Esophagus muscularis mucosa (tissue), 4 donors: Measurements from ENCODE around the gene NID2. TPM values are rescaled to one million over a fixed set of nuclear protein-coding genes. Genes with fewer than 3 reads are reported as not detected.

ENCODE experiments used
- DNase-seq: peaks from one replicate; pipeline ENCODE4 v3.0.0-alpha.2; 2017; ENCODE audit errors: extremely low spot score
- H3K27ac ChIP-seq, 4 donors: fragments of 200-600 bp; sonication (generic); replicated peaks in 1 of 4; 1 replicate in 3 of 4; 2 replicates in 1 of 4; pipeline ENCODE4 v1.5.1; 2016 to 2019; ENCODE audit warnings: mild to moderate bottlenecking in 1 of 4
- H3K27me3 ChIP-seq, 4 donors: fragments of 200-600 bp; sonication (generic); one replicate each; pipeline versions ENCODE4 v1.5.1 to v1.6.0; 2016 to 2019
- H3K36me3 ChIP-seq, 4 donors: fragments of 200-600 bp; sonication (generic); one replicate each; pipeline ENCODE4 v1.5.1; 2016 to 2019
- H3K4me1 ChIP-seq, 4 donors: fragments of 200-600 bp; sonication (generic); one replicate each; pipeline ENCODE4 v1.5.1; 2016 to 2019
- H3K4me3 ChIP-seq, 4 donors: fragments of 200-600 bp; sonication (generic); 1 replicate in 2 of 4; 2 replicates in 2 of 4; pipeline ENCODE4 v1.5.1; 2016 to 2019; ENCODE audit warnings: mild to moderate bottlenecking in 4 of 4, moderate library complexity in 1 of 4
- H3K9me3 ChIP-seq, 4 donors: fragments of 200-600 bp; sonication (generic); 1 replicate in 3 of 4; 2 replicates in 1 of 4; pipeline ENCODE4 v1.5.1; 2016 to 2019
- CTCF ChIP-seq, 3 experiments: fragments of 200-600 bp in 2 of 3; fragments of 450-650 bp in 1 of 3; sonication (generic) in 2 of 3; IDR thresholded peaks; one replicate each; pipeline ENCODE4 v1.5.1; 2017 to 2019; ENCODE audit warnings: antibody characterized with exemption in 3 of 3, mild to moderate bottlenecking in 2 of 3, moderate library complexity in 1 of 3
- EP300 ChIP-seq: sonication (generic); formaldehyde crosslinking; IDR thresholded peaks from one replicate; pipeline ENCODE4 v1.6.1; 2017; ENCODE audit warnings: antibody characterized with exemption
- POLR2A ChIP-seq: fragments of 450-650 bp; IDR thresholded peaks from one replicate; pipeline ENCODE4 v1.6.1; 2017; ENCODE audit warnings: antibody characterized with exemption, moderate library complexity, mild to moderate bottlenecking, low read depth
- POLR2AphosphoS5 ChIP-seq, 2 donors: sonication (generic); formaldehyde crosslinking; IDR thresholded peaks; one replicate each; pipeline ENCODE4 v1.6.1; 2017; ENCODE audit warnings: antibody characterized with exemption in 2 of 2
- WGBS: methylation state at CpG from one replicate; pipeline ENCODE4 v1.1.5; 2018; 5-methylcytosine and 5-hydroxymethylcytosine counted together
- intact Hi-C: fragments of 100-400 bp; cut with DNase I; formaldehyde crosslinking; loops from one replicate; pipeline ENCODE4 v1.15.1; 2023
- total RNA-seq, 4 donors: library from RNA; depleted of rRNA; stranded (reverse); fragments of >200 nt; gene quantifications; one replicate each; pipeline versions ENCODE4 v1.1.0 to v1.2.1, GENCODE V29; 2016

NID2 gene
- total RNA-seq, 4 donors from 2014 or later: 40.4 to 77.2 (median 57.5) TPM

GRCh38 chr14:52071675-52072074, 2.8 kb upstream of the NID2 start:
- TF ChIP-seq POLR2AphosphoS5 (IDR thresholded peaks at IDR 0.05) (peak in 1 of 2 donors; percentile 15), EP300 (no peak), CTCF (IDR thresholded peaks at IDR 0.05) (peak; percentile 38 to 46 (median 46)), POLR2A (no peak)

GRCh38 chr14:52070051-52070431, 1.2 kb upstream of the NID2 start:
- Histone ChIP-seq H3K9me3 (no peaks in the 10 kb centered on the region), H3K27ac (peak overlapping the region; percentile 91 to 95 (median 93)), H3K36me3 (no peaks in the 10 kb centered on the region), H3K27me3 (no peaks in the 10 kb centered on the region), H3K4me1 (peaks cover 18 to 43% (median 34%) of the 10 kb centered on the region in 4 donors), H3K4me3 (peak overlapping the region; percentile 75 to 86 (median 80))
- TF ChIP-seq CTCF (IDR thresholded peaks at IDR 0.05) (no peak), POLR2A (no peak), POLR2AphosphoS5 (IDR thresholded peaks at IDR 0.05) (no peak), EP300 (no peak)
- no peak for DNase-seq
- intact Hi-C loops: loop anchor here (5.0 kb wide), 1 partner anchor 73 kb away; no protein-coding TSS in a partner anchor
- 68% methylated on average over 3 of the region's 3 CpGs for WGBS

More at GRCh38 chr14:52071675-52072074, 2.8 kb upstream of the NID2 start:
- intact Hi-C loops: loop anchor here (5.0 kb wide), 1 partner anchor 74 kb away; no protein-coding TSS in a partner anchor
- Histone ChIP-seq H3K27ac (no peak overlapping the region), H3K36me3 (no peaks in the 10 kb centered on the region), H3K4me1 (peaks cover 16 to 40% (median 27%) of the 10 kb centered on the region in 4 donors), H3K4me3 (no peak overlapping the region), H3K27me3 (no peaks in the 10 kb centered on the region), H3K9me3 (no peaks in the 10 kb centered on the region)
- 41% methylated on average over 3 of the region's 3 CpGs for WGBS
- DNase-seq: peak; percentile 75

DNA sequence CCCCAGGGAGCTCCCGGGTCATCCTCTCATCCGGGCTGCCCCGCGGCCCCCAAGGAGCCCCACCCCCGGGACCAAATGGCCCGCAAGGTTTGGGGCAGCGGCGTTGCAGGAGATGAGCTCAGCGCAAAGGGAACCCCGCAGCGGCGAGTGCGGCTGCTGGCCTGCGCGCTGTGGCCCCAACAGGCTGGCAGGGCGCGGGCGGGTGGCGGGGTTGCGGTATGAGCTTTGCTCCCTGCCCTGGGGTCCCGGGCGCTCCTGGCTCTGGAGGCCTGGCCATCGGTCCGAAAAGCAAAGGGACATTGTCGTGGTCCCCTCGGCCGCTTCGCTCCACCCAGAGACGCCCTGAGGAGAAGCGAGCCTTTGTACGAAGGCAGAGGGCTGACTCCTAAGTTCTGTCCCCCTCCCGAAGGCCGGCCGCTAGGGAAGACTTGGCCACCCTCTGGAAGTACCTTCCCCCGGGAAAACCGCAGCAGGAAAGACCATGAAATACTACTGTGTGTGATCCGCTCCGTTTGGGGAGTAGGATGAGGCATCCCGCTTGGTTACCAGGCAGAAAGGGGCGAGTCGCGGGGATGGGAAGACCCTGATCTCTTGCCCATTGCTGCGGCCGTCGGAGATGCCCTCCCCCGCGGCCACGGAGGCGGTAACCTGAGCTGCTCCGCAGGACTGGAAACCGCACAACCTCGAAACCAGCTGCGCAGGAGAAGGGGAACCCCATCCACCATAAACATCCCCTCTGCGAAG, 620 bp upstream of the NID2 start:
- TF ChIP-seq POLR2AphosphoS5 (IDR thresholded peaks at IDR 0.05) (peak in 1 of 2 donors; percentile 55), EP300 (no peak), POLR2A (no peak), CTCF (IDR thresholded peaks at IDR 0.05) (peak in 1 of 3 experiments; percentile 9)
- 6% methylated on average over 14 of the region's 54 CpGs for WGBS
- H3K4me3 ChIP-seq: peak overlapping the region; percentile 75 to 86 (median 80)
- H3K4me1 ChIP-seq: peaks cover 18 to 47% (median 36%) of the 10 kb centered on the region in 4 donors
- H3K27ac ChIP-seq: peak overlapping the region; percentile 91 to 95 (median 93)
- DNase-seq: peak; percentile 92
- no peaks in the 10 kb centered on the region for H3K9me3 ChIP-seq
- no peaks in the 10 kb centered on the region for H3K36me3 ChIP-seq
- intact Hi-C loops: loop anchor here (5.0 kb wide), 1 partner anchor 72 kb away; no protein-coding TSS in a partner anchor
- H3K27me3 ChIP-seq: no peaks in the 10 kb centered on the region

DNA sequence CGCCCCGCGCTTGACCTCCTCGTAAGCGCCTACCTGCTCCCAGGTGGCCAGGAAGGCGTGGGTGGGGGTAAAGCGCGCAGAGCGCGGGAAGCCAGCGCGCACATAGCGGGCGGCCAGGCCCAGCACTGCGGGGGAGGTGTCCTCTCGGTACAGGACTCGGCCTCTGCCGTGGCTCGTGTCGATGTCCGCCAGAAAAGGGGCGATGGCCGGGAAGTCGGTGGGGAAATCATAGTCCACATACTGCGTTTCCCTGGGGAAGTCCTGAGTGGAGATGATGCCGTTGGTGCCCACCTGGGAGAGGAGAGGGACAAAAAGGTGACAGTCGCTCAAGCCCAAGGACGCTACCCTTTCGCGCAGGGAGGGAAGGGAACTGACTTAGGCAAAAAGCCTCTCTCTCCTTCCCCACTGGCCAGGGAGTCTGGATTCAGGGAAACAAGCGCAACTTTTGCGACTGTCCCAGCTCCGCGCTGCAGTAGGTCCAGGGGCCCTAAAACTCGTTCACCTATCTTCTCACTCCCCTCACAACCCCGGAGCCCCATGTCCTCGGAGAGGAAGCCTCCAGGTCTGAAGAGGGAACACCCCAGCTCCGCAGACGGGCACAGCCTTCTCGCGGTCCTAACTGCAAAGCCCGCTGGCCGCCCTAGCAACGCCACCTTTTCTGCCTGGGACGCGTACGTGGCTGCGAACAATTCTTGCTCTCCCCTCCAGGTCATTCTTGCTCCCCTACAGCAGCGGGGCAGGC, 815 bp downstream of the NID2 start:
- Histone ChIP-seq H3K4me1 (peaks cover 29 to 59% (median 51%) of the 10 kb centered on the region in 4 donors), H3K27ac (peak overlapping the region; percentile 91 to 95 (median 93)), H3K9me3 (no peaks in the 10 kb centered on the region), H3K36me3 (no peaks in the 10 kb centered on the region), H3K4me3 (peak overlapping the region; percentile 75 to 86 (median 80)), H3K27me3 (no peaks in the 10 kb centered on the region)
- peak; percentile 92 for DNase-seq
- 2% methylated on average over 34 of the region's 49 CpGs for WGBS
- intact Hi-C loops: no loop called here
- no peak for TF ChIP-seq POLR2A
- TF ChIP-seq CTCF (IDR thresholded peaks at IDR 0.05): no peak
- TF ChIP-seq POLR2AphosphoS5 (IDR thresholded peaks at IDR 0.05): peak in 1 of 2 donors; percentile 25
- TF ChIP-seq EP300: no peak
